ENCODE measurements around the gene ANKLE2. TPM values are rescaled to one million over a fixed set of nuclear protein-coding genes. Genes with fewer than 3 reads are reported as not detected.

Gene ANKLE2
- total and polyA plus RNA-seq, 10 donors, result 25.7 to 86.5 (median 76.2) TPM

GRCh38 chr12:132743831-132744230 is 17.8 kb downstream of the ANKLE2 start:
- 87 to 93% (median 90%) methylated on average over 13 of the region's 13 CpGs for WGBS, 5 donors

GRCh38 chr12:132741620-132742019 is 20.0 kb downstream of the ANKLE2 start:
- TF ChIP-seq, protein P1, sequence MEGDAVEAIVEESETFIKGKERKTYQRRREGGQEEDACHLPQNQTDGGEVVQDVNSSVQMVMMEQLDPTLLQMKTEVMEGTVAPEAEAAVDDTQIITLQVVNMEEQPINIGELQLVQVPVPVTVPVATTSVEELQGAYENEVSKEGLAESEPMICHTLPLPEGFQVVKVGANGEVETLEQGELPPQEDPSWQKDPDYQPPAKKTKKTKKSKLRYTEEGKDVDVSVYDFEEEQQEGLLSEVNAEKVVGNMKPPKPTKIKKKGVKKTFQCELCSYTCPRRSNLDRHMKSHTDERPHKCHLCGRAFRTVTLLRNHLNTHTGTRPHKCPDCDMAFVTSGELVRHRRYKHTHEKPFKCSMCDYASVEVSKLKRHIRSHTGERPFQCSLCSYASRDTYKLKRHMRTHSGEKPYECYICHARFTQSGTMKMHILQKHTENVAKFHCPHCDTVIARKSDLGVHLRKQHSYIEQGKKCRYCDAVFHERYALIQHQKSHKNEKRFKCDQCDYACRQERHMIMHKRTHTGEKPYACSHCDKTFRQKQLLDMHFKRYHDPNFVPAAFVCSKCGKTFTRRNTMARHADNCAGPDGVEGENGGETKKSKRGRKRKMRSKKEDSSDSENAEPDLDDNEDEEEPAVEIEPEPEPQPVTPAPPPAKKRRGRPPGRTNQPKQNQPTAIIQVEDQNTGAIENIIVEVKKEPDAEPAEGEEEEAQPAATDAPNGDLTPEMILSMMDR (IDR thresholded peaks at IDR 0.05 in 8 of 11, conservative IDR thresholded peaks at IDR 0.05 in 3 of 11), result no peak
- TF ChIP-seq POLR2A (IDR thresholded peaks at IDR 0.05) (no peak), POLR2AphosphoS5 (IDR thresholded peaks at IDR 0.05) (no peak)
- no peaks in the 10 kb centered on the region for H3K27me3 ChIP-seq (replicated peaks in 1 of 7)
- no peak overlapping the region for H3K27ac ChIP-seq
- peaks cover 7 to 100% (median 97%) of the 10 kb centered on the region in 6 donors for H3K36me3 ChIP-seq
- H3K4me3 ChIP-seq, result no peak overlapping the region
- no peaks in the 10 kb centered on the region for H3K9me3 ChIP-seq
- no peak for DNase-seq
- intact Hi-C loops (cut with DNase I; ENCODE audit: low total_unique reads), result no loop called here
- H3K4me1 ChIP-seq, result no peaks in the 10 kb centered on the region
- 71 to 75% (median 72%) methylated on average over 8 of the region's 8 CpGs for WGBS, 5 donors

More at GRCh38 chr12:132743831-132744230, 17.8 kb downstream of the ANKLE2 start:
- Histone ChIP-seq H3K36me3 (peaks cover 16 to 100% (median 99%) of the 10 kb centered on the region in 6 donors), H3K27me3 (replicated peaks in 1 of 7) (no peaks in the 10 kb centered on the region), H3K9me3 (no peaks in the 10 kb centered on the region), H3K4me1 (no peaks in the 10 kb centered on the region), H3K4me3 (no peak overlapping the region), H3K27ac (no peak overlapping the region)
- peak in 1 of 3 donors; percentile 39 for TF ChIP-seq POLR2AphosphoS5 (IDR thresholded peaks at IDR 0.05)
- TF ChIP-seq POLR2A (IDR thresholded peaks at IDR 0.05), result no peak
- TF ChIP-seq, protein P1 (IDR thresholded peaks at IDR 0.05 in 8 of 11, conservative IDR thresholded peaks at IDR 0.05 in 3 of 11), result no peak
- no peak for DNase-seq
- intact Hi-C loops (cut with DNase I; ENCODE audit: low total_unique reads), result no loop called here

GRCh38 chr12:132740652-132741051 is 21.0 kb downstream of the ANKLE2 start:
- H3K4me1 ChIP-seq, result no peaks in the 10 kb centered on the region
- 92 to 96% (median 94%) methylated on average over 11 of the region's 11 CpGs for WGBS, 5 donors
- H3K36me3 ChIP-seq, result peaks cover 7 to 100% (median 97%) of the 10 kb centered on the region in 6 donors
- intact Hi-C loops (cut with DNase I; ENCODE audit: low total_unique reads), result no loop called here
- no peaks in the 10 kb centered on the region for H3K27me3 ChIP-seq (replicated peaks in 1 of 7)
- TF ChIP-seq POLR2AphosphoS5 (IDR thresholded peaks at IDR 0.05) (peak in 1 of 3 donors; percentile 8), POLR2A (IDR thresholded peaks at IDR 0.05) (no peak)
- TF ChIP-seq, protein P1 (IDR thresholded peaks at IDR 0.05 in 8 of 11, conservative IDR thresholded peaks at IDR 0.05 in 3 of 11), result no peak
- H3K4me3 ChIP-seq, result no peak overlapping the region
- no peak for DNase-seq
- H3K9me3 ChIP-seq, result no peaks in the 10 kb centered on the region
- H3K27ac ChIP-seq, result no peak overlapping the region

DNA sequence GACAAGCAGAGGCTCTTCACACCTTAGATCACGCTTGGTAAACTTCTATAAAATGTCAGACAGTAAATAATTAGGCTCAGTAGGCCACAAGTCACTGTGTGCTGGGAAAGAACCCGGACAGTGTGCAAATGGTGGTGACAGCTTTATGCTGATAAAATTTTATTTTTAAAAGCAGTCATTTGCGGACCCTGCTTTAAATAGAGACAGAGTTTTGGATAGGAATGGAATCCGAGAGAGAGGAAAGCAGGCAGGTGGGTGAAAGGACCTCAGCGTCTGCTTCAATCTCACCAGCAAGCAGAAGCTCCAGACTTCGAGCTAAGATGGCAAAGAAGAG is 21.4 kb downstream of the ANKLE2 start:
- peaks cover 7 to 100% (median 97%) of the 10 kb centered on the region in 6 donors for H3K36me3 ChIP-seq
- no peak overlapping the region for H3K4me3 ChIP-seq
- TF ChIP-seq POLR2AphosphoS5 (IDR thresholded peaks at IDR 0.05), result no peak
- TF ChIP-seq POLR2A (IDR thresholded peaks at IDR 0.05), result no peak
- TF ChIP-seq, protein P1 (IDR thresholded peaks at IDR 0.05 in 8 of 11, conservative IDR thresholded peaks at IDR 0.05 in 3 of 11), result no peak
- WGBS, 5 donors, result 87 to 95% (median 93%) methylated on average over 6 of the region's 6 CpGs
- no peak for DNase-seq
- H3K27me3 ChIP-seq (replicated peaks in 1 of 7), result no peaks in the 10 kb centered on the region
- no peak overlapping the region for H3K27ac ChIP-seq
- H3K9me3 ChIP-seq, result no peaks in the 10 kb centered on the region
- no peaks in the 10 kb centered on the region for H3K4me1 ChIP-seq
- intact Hi-C loops (cut with DNase I; ENCODE audit: low total_unique reads), result no loop called here

Measured in spleen (tissue), 11 donors.